Urothelium cell line (cell line): ENCODE data around the gene MIER3.
A peak's percentile ranks its signal among the peaks of the same experiment; 100 is the strongest.

Experiments used
- DNase-seq: peaks from one replicate; pipeline ENCODE4 v3.0.0; 2011; ENCODE audit warnings: low spot score, mixed read lengths
- FAIRE-seq: peaks from 2 replicates; lab custom pipeline; 2011; peaks lifted over from hg19 to GRCh38; lab: Jason Lieb, UNC

The MIER3 gene

DNA sequence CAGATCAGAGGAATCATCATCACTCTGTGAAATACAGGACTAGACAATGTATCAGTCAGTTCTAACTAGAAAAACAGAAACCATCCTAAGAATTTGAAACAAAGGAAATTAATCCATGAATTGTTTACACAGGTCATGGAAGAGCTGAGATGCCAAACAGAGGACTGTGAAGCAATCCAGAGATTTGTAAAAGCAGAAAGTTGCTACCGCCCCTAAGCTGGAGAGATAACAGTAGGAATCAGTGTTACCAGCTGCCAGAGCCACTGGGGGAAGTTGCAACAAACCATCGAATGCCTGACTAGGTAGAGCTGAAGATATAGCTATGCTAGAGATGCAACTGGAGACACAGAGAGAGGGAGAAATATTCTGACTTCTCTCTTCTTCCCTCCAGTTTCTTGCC, 10.4 kb upstream of the MIER3 start:
- FAIRE-seq (no peak), DNase-seq (no peak)

DNA sequence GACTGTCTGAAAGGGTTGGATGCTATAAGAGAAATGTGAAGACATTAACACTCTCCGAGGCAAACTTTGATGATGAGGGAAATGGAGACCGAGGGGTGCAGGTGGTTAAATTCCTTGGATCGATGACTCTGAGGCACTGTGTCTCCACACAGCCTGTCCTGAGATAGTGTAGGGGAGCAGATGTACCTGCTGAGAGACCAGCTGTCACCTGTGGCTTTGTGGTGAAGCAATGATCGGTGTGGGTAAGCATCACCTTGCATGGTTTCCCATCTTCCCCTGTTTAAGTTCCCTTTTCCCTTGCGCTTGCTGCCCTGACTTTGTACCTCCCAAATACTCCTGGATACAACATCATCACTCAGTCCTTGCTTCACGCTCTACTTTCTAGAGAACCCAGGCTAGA, 9.8 kb upstream of the MIER3 start:
- DNase-seq (no peak), FAIRE-seq (peak; percentile 32)

DNA sequence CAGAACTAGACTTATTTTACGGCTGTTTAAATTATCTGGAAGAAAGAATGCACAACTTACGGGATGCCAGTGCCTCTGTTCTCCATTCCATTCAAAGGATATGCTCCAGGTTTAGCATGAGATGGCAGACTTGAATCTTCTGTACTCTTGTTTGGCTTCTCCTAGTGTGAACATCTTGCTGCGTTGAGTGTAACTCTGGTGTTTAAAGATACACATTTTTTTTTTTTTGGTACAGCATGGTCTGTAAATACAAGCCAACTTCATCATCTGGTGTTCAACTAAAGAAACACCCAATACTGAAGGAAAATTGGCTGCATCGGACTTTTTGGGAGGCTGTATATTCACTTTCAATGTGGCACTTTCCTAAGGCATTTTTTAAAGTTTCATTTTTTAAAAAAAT, 7.4 kb upstream of the MIER3 start:
- DNase-seq, result no peak
- FAIRE-seq, result no peak

DNA sequence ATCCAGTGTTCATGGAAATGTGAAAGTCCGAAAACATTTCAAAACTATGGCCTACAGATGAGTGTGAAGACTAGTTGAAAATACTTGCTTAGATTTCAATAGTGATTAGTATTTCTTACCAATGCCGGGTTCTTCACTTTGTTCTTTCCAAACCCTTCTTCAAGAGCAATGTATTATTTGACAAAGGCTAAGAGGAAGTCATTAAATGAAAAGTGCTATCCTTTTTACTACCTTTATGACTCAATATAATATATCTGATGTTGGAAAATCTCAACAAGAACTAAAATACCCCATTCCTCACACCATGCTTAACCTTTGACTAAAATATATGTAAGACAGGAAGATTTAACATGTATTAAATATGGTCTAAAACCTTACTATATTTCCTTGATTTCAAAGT, 6.7 kb upstream of the MIER3 start:
- FAIRE-seq (no peak), DNase-seq (no peak)

DNA sequence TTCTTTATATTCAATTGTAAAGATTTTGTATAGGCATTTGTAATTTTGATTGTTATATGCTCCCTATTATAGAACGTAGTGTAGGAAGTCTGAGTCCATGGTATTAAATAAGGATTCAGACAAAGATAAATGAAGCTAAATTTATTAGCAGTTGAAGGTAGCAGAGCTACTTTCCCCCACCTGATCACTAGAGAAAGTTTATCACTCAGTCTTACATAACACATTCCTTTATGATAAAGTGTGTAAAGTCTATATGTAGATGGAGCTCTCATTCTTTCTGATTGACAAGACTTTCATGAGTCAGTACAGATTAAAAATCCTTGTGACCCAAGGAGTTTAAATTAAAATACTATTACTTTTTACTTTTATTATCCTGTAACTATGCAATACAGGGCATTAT, 2.3 kb upstream of the MIER3 start:
- no peak for DNase-seq
- FAIRE-seq, result no peak

DNA sequence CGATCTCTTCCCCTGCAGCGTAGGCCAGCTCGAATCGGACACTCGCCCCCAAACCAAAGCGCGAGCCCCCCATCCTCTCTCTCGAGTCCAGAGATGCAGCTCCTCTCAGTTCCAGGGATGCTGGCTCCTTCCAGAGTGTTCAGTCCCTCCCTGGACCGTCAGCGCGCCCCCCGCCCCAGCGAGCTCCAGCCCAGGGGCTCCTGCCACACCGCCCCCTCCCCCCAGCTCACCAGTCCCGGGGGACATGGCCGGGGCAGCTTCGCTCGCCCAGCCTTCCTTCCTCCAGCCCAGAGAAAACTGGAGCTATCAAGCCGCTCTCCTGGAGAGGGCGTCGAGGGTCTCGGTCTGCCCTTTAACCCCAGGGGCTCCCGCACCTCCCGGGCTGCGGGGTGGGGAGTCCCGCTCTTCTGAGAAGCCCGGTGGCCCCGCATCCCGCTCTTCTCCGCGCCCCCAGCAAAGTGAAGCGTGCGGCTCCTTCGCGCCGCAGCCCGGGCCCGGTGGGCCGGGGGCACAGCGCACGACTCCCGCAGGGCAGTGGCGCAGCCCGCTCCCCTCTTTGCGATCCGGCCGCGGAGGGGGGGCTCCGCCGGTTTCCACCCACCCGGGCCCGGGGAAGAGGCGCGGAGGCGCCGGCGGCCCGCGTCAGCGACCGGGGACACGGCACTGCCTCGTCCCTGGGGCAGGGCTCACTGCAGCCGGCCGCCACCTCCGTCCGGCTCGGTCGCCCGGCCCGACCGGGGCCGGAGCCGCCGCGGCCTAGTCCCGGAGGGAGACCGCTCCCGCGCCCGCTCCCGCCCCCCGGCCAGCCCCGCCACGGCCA, 587 bp downstream of the MIER3 start:
- FAIRE-seq (no peak), DNase-seq (peak; percentile 45)

DNA sequence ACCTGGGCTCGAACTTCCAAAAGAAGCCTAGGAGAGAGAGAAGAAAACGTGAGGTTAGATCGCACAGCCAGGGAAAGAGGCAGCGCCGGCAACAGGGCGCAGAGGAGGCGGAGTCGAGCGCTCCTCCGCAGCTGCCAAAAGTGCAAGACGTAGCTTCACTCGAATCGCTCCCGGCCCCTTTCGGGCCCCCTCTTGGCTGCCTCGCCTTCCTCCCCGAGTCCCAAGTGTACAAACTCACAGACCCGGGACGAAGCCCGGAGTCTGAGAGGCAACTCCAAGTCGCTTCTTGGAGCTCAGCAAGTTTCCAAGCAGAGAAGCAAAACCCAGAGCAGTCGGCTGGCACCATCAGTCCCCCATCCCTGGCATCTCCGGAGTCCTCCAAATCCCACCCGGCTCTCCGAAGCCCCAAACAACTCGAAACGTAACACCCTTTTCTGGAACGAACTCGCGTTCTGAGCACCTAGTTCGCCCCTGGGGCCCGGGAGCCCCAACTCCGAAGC, 1.2 kb downstream of the MIER3 start:
- FAIRE-seq (no peak), DNase-seq (peak; percentile 80)

DNA sequence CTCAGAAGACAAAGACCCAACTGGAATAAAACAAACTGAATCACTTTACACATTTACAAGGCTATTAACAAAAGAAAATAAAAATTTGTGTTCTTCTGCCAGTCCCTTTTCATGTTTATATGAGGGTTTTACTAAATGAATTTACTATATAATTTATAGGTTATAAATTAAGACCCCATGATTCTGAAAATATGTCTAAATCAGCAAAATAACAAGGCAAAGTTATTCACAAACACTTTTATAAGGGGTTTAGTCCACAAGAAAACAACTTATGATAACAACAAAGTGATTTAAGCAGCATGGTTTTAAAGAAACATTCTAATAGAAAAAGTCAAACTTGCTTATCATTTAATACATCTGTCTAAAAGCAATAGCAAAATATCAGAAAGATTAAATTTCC, 4.9 kb downstream of the MIER3 start:
- DNase-seq (no peak), FAIRE-seq (no peak)

DNA sequence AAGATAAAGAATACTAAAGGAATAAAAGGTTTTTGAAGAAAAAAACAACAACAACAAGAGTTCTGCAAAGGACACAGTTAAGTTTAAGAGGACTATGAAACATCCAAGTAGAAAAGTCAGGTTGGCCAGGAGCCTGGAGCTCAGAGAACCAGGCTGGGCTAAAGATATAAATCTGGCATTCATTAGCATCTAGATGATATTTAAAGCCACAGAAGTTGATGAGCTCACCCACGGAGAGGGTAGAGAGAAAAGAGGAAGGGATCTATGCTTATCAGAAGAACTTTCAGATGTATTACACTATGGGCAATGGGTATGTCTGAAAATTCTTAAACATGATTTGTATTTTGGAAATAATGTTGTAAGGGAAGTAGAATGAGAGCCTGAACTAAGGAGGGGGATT, 9.9 kb downstream of the MIER3 start:
- FAIRE-seq, result no peak

DNA sequence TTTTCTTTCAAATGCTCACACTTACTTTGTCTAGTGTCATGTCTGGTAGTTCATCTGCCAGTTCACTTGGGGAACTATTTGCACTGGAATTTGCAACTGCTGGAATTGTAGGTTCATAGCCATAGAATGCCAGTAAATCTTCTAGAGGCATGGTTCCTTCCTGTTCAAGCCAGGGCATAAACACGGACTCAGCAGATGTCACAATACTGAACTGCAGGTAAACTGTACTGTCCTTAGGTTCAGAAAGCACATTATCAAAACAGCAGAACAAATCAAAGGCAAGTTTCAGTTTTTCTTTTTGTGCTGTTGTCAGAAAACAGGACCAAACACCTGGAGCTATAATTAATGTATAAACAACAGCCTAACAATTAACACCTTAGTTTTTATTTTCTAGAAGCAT, 13.1 kb downstream of the MIER3 start:
- no peak for FAIRE-seq
- no peak for DNase-seq

More for the DNA sequence above, 9.9 kb downstream of the MIER3 start:
- DNase-seq, result no peak

DNA sequence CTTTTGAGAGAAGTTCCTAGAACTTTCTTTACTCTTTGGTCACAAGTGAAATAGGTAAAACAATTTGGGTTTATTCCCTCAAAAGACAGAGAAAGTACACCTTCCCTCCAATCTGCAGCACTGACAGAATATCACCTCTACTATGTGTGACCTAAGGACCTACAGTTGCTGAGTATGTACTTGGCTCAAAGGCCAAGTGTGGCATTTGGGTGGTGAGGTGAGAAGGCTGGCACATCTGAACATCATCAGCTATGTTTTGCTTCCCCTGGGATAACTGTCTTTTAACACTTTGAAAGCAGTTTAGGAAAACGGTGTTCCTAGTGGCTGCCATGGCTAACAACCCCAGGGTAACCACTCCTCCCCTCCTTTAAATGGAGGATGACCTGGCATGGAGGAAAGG, 17.6 kb downstream of the MIER3 start:
- FAIRE-seq, result no peak
- DNase-seq, result no peak

DNA sequence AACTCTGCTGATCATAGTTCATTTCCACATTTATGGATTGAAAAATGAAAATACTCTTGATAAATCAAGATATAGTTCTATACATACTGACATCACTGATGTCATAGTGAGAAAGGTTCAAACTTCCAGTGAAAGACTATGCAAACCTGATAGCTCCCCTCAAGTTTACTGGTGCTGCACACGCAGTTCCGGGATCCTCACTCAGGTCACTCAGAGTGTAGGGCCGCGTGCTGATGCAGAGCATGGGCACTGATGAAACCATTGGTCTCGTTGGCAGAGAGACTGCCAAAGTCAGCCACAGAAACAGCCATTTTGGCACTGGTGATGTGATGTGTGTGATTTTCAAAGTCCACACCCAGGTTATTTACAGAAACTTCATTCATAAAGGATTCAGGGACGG, 29.0 kb downstream of the MIER3 start:
- FAIRE-seq (no peak), DNase-seq (no peak)

DNA sequence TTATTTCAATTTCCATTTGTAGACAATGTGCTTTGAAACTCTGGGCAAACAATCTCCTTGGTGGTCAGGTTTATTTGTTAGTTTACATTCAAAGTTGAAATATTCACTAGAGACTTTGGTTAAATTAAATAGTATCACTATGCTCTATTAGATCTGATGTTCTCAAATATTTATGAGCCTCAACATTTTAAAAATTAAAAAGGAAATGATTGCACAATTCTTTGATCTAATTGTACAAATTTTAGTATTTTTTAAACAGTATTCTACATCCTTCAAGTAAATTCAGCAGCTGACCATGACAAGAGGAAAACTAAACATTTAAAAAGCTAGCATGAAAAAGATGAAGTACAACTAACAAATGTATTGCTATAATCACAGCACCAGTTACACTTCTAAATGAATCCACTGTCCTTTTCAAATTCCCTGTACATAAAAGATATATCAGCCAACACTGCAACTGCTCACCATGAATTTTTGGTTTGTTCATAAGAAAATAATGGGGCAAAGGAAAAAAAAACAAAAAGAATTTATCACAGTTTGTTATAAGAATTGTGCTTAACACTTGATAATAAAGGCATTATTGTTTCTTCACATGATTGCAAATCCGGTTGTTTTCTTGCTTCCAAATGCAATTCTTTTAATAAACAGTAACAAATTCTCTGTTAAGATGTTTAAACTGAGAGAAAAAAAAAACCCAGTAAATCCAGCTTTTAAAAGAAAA, 31.8 kb downstream of the MIER3 start:
- DNase-seq (no peak), FAIRE-seq (no peak)

DNA sequence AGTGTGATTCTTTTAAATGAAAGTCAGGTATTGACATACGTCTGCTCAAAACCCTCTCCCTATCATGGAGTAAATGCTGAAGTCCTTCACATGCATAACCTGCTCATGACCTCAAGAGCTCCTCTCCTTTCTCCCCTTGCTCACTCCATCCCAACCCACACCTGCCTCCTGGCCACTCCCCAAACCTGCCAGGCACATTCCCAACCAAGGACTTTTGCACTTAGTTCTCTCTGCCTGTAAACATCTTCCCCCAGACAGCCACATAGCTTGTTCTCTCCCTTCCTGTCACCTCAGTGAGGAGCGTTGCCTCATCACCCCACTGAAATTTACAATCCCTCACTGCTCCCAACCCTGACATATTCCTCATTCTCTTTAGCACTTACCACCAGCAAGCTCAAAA, 33.9 kb downstream of the MIER3 start:
- DNase-seq (no peak), FAIRE-seq (no peak)

DNA sequence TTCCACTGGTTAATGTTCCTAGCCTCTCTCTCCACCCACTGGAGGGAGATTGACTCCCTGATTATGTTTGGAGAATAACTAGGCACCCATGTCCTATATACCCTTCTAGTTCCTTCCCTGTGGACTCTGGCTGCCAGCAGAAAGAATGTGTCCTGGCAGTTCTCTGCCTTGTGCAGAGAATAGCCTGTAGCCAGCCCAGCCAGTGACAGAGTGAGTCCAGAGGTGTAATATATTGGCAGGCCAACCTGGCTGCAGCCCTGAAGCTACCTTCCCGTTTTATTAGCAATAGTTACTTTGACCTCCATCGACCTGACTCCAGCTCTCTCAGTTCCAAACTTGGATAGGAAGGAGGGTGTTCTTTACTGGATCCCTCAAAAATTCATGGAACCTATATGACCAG, 34.4 kb downstream of the MIER3 start:
- no peak for DNase-seq
- no peak for FAIRE-seq

DNA sequence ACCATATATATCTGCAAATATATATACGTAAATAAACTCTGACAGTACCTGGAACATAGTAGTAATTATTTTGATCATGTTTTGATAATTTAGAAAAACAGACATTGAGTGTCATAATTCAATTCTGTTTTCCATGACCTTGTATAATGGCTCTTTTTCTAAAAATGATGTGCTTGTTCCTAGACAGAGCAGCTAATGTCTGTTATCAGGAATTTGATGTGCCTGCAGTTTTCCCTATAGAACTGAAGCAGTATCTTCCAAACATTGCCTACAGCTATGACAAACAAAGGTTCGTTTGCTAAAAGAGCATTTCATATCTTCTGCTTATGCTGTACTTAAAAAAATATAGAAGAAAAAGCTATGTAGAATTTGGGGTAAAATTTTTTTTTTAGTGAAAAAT, 37.2 kb downstream of the MIER3 start:
- DNase-seq (no peak), FAIRE-seq (no peak)

DNA sequence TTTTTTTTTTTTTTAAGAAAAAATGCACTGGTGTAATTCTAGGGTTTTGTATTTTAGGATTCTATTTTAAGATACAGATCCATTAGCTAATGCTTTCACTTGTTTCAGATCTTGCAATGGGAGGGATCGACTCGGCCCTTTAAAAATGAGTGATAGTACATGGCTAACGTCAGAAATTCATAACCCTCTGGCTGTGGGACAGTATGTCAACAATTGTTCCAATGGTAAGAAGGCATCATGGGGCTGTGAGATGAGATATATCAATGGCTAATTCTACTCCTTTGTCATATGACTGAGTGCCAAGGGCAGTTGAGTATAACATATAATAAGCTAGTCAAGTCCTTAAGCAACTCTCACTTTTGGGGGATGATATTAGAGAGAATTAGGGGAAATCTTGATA, 38.2 kb downstream of the MIER3 start:
- DNase-seq, result no peak
- no peak for FAIRE-seq

DNA sequence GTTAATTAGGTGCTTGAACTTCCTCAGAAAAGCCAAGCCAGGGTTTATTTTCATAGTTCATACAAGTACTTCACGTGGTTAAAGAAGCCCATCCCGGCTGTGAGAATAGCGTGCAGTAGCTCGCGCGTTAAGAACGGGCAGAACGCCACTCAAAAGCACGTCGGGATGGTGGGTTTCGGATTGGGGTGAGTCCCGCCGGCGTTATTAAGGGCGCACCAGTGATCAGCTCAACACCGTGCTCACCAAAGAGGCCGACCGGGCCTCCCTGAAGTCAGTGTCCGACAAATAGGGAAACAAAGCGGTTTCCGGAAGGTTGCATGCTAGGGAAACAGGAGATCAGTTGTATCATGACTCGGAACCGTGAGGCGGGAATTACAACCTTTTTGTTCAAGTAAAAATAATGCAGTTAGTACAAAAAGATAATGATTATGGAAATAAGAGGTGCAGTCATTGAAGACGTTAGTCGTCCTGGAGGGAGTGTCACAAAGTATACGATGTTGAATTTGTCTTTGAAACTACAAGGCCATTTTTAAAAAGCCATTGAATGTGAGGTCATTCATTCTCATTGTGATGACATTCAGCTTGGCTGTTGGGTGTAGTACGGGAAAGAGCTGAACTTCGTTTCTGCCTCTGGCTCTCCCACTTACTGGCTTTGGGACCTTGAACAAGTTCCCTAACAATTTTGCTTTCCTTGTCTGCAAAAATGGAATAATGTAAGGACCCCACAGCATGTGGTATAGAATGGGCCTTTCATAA, 41.5 kb downstream of the MIER3 start:
- peak; percentile 23 for DNase-seq

DNA sequence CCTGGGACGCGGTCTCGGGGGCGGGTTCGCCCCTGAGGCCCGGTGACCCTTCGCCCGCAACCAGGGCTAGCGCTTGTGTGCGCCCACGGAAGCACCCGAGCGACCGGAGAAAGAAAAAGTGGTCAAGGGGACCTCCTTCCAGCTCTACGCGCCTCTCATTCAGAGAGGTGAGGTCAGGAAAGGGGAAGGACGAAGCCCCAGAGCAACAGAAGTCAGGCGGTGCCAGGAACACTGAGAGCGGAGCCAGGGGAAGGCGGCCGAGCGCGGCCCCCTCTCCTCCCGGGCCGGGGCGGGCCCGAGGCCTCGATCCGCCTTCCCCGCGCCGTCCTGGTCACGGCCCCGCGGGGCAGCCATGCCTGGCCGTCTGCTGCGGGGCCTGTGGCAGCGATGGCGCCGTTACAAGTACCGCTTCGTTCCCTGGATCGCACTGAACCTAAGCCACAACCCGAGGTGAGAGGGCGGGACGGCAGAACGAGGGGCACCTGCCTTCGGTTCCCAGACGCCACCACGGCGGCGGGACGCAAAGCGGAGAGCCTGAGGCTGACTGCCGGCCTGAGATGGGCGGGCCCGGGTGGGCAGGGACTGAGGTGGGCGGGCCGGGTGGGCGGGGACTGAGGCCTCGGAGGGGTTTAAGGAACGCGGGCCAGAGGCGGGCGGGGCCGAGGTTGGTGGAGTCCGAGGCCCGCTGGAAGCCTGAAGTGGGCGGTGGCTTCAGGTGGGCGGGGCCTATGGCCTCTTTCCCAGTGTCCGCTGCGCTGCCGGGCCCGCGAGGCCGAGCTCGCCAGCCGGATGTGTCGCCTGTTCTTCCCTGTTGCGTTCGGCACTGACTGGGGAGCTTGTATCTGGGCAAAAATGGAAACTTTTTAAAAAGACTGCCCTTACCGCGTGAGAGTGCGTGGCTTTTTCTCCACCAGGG, 42.4 kb downstream of the MIER3 start, which contains the start of gene SETD9:
Gene SETD9, plus strand, starts transcription at position 303 of the 916 bp plus-strand sequence. Its CDS starts 50 bp downstream, at position 353.
- FAIRE-seq (no peak), DNase-seq (peak; percentile 99)

More for the DNA sequence above, 41.5 kb downstream of the MIER3 start:
- no peak for FAIRE-seq

DNA sequence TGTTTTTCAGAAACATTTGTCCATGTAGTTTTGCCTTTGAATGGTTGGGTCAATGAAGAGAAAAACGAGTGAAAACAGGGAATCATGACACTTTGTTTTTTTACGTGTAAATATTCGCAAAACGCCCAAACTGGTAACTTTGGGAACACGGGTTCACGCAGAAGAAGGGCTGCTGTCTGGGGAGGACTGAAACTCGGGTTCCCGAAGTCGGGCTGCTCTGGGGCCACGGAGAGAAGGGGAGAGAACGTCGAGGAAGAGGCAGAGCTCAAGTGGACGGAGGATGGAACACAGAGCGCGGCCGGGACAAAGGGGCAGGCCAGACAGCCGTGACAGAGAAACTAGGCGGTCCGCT, 43.0 kb downstream of the MIER3 start:
- DNase-seq, result peak; percentile 77
- no peak for FAIRE-seq
